Adipose tissue (tissue), 3 donors: Measurements from ENCODE around the gene GPC1. TPM values are rescaled to one million over a fixed set of nuclear protein-coding genes. Genes with fewer than 3 reads are reported as not detected.

Source experiments
- H3K27ac ChIP-seq: one replicate; pipeline ENCODE4 v1.5.1; 2013; ENCODE audit warnings: low read depth, low read length
- WGBS, 3 donors: extraction: QIAGEN DNeasy Blood & Tissue Kit; methylation state at CpG; one replicate each; pipeline ENCODE4 v1.1.7; 2013; 5-methylcytosine and 5-hydroxymethylcytosine counted together
- polyA plus RNA-seq, 3 donors: library from polyadenylated mRNA; stranded (reverse); fragments of 200-250 nt; gene quantifications; one replicate each; pipeline ENCODE4 v1.2.3, GENCODE V29; 2013
- donor health status: healthy with polysubstance abuse.
- donor health status: Bipolar disorder and iron deficiency.
- donor health status: healthy.

The GPC1 gene
- polyA plus RNA-seq, 3 donors, result 22.5 to 62.0 (median 27.1) TPM

GRCh38 chr2:240448387-240449274, 13.2 kb downstream of the GPC1 start:
- H3K27ac ChIP-seq, result no peak overlapping the region
- 90 to 92% (median 90%) methylated on average over 21 to 23 of the region's 23 CpGs for WGBS, 3 donors

GRCh38 chr2:240449764-240450531, 14.5 kb downstream of the GPC1 start:
- 73 to 76% (median 74%) methylated on average over 22 of the region's 22 CpGs for WGBS, 3 donors
- no peak overlapping the region for H3K27ac ChIP-seq

- WGBS, 3 donors, result 71 to 76% (median 71%) methylated on average over 16 of the region's 16 CpGs
Observed at GRCh38 chr2:240450532-240451107, 15.2 kb downstream of the GPC1 start.

GRCh38 chr2:240451108-240451611, 15.7 kb downstream of the GPC1 start:
- WGBS, 3 donors, result 83 to 94% (median 89%) methylated on average over 12 to 13 of the region's 13 CpGs
- no peak overlapping the region for H3K27ac ChIP-seq

More at GRCh38 chr2:240450532-240451107, 15.2 kb downstream of the GPC1 start:
- H3K27ac ChIP-seq, result no peak overlapping the region

GRCh38 chr2:240451791-240452461, 16.5 kb downstream of the GPC1 start:
- WGBS, 3 donors, result 63 to 77% (median 69%) methylated on average over 19 to 20 of the region's 20 CpGs
- H3K27ac ChIP-seq, result no peak overlapping the region

GRCh38 chr2:240452462-240453256, 17.2 kb downstream of the GPC1 start:
- H3K27ac ChIP-seq, result no peak overlapping the region
- WGBS, 3 donors, result 0 to 1% (median 1%) methylated on average over 47 to 103 of the region's 103 CpGs

- H3K27ac ChIP-seq, result no peak overlapping the region
- 4 to 22% (median 5%) methylated on average over 50 to 68 of the region's 81 CpGs for WGBS, 3 donors
Observed at GRCh38 chr2:240453461-240454105, 18.1 kb downstream of the GPC1 start.

GRCh38 chr2:240454106-240454901, 18.8 kb downstream of the GPC1 start:
- H3K27ac ChIP-seq, result no peak overlapping the region
- WGBS, 3 donors, result 34 to 61% (median 36%) methylated on average over 35 of the region's 35 CpGs

- WGBS, 3 donors, result 34 to 64% (median 42%) methylated on average over 7 of the region's 7 CpGs
Observed at GRCh38 chr2:240455272-240455646, 19.8 kb downstream of the GPC1 start.

GRCh38 chr2:240455647-240456446, 20.4 kb downstream of the GPC1 start:
- 8 to 47% (median 10%) methylated on average over 39 to 55 of the region's 55 CpGs for WGBS, 3 donors
- no peak overlapping the region for H3K27ac ChIP-seq

More at GRCh38 chr2:240455272-240455646, 19.8 kb downstream of the GPC1 start:
- H3K27ac ChIP-seq, result no peak overlapping the region

GRCh38 chr2:240456447-240457222, 21.2 kb downstream of the GPC1 start:
- 62 to 83% (median 72%) methylated on average over 15 to 17 of the region's 17 CpGs for WGBS, 3 donors
- no peak overlapping the region for H3K27ac ChIP-seq

GRCh38 chr2:240457223-240458043, 22.0 kb downstream of the GPC1 start:
- 73 to 80% (median 73%) methylated on average over 21 to 22 of the region's 22 CpGs for WGBS, 3 donors
- H3K27ac ChIP-seq, result no peak overlapping the region

- WGBS, 3 donors, result 75 to 86% (median 83%) methylated on average over 14 to 16 of the region's 16 CpGs
- no peak overlapping the region for H3K27ac ChIP-seq
Observed at GRCh38 chr2:240458044-240458899, 22.8 kb downstream of the GPC1 start.
